NCI-H524 (cell line): ENCODE measurements around the gene FIGN.

Experiments used
- DNase-seq, 2 experiments: peaks; one replicate each; lab custom pipeline; 2025; lab: John Stamatoyannopoulos, UW

Gene FIGN

DNA sequence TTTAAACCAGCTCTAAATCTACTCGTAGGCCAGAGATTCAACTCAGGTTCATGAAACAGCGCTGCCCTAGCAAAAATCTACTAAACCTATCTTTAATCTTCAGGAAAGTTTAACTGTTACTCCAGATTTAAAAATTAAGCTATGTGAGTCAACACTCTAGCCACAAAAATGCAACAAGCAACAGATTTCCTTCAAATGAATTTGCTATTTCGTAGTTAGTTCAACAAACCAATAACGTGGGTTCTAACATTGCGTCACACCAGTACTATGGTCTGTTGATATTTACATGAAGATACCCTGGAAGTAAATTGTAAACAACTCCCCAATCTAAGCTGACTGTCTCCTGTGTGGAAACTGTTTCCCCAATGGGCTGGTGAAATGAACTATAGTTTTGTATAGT lies 71.2 kb downstream of the FIGN start:
- DNase-seq, result no peak

DNA sequence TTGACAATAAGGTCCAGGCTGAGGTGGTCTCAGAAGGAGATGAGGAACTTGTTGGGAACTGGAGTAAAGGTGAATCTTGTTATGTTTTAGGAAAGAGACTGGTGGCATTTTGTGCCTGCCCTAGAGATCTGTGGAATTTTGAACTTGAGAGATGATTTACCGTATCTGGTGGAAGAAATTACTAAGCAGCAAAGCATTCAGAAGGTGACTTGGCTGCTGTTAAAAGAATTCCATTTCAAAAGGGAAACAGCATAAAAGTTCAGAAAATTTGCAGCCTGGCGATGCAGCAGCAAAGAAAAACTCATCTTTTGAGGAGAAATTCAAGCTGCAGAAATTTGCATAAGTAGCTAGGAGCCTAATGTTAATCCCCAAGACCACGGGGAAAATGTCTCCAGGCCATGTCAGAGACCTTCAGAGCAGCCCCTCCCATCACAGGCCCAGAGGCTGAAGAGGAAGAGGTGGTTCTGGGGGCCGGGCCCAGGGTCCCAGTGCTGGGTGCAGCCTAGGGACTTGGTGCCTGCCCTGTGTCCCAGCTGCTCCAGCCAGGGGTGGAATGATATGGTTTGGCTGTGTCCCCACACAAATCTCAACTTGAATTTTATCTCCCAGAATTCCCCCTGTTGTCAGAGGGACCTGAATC lies 73.5 kb downstream of the FIGN start:
- no peak for DNase-seq

GRCh38 chr2:163659224-163659623 lies 76.6 kb downstream of the FIGN start:
- no peak for DNase-seq

DNA sequence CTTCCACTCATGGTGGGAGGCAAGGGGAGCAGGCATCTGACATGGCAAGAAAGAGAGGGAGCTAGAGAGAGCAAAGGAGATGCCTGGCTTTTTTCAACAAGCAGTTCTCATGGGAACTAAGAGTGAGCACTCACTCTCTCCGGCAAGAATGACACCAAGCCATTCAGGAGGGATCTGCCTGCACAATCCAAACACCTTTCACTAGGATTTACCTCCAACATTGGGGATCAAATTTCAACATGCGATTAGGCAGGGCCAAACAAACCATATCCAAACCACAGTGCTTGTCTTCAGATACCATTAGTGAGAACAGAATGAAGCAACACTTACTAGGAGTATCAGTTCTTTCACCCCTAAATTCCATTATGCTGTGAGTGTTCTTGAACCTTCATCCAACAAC lies 77.3 kb downstream of the FIGN start:
- DNase-seq, result no peak

- DNase-seq, result no peak
These were observed 78.5 kb downstream of the FIGN start for GRCh38 chr2:163657281-163657656.

GRCh38 chr2:163656622-163657280 lies 79.1 kb downstream of the FIGN start:
- no peak for DNase-seq

- no peak for DNase-seq
These were observed 80.1 kb downstream of the FIGN start for GRCh38 chr2:163655667-163656066.

- no peak for DNase-seq
These were observed 83.1 kb downstream of the FIGN start for GRCh38 chr2:163652751-163653150.

GRCh38 chr2:163649080-163649479 lies 86.7 kb downstream of the FIGN start:
- no peak for DNase-seq

- no peak for DNase-seq
These were observed 88.5 kb downstream of the FIGN start for GRCh38 chr2:163647300-163647699.

- DNase-seq, result no peak
These were observed 89.1 kb downstream of the FIGN start for GRCh38 chr2:163646687-163647086.

DNA sequence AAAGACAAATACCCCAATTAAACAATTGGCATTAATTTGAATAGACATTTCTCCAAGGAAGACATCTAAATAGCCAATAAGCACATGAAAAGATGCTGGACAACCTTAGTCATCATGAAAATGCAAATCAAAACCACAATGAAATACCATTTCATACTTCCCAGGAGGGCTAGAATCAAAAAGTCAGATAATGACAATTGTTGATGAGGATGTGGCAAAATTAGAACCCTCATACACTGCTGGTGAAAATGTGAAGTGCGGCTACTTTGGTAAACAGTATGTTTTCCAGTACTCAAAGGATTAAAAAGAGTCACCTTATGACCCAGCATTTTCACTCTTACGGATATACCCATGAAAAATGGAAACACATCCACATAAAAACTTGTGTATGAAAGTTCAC lies 91.6 kb downstream of the FIGN start:
- DNase-seq, result no peak

- DNase-seq, result no peak
These were observed 93.8 kb downstream of the FIGN start for GRCh38 chr2:163641986-163642385.

- DNase-seq, result no peak
These were observed 95.1 kb downstream of the FIGN start for GRCh38 chr2:163640542-163641193.

DNA sequence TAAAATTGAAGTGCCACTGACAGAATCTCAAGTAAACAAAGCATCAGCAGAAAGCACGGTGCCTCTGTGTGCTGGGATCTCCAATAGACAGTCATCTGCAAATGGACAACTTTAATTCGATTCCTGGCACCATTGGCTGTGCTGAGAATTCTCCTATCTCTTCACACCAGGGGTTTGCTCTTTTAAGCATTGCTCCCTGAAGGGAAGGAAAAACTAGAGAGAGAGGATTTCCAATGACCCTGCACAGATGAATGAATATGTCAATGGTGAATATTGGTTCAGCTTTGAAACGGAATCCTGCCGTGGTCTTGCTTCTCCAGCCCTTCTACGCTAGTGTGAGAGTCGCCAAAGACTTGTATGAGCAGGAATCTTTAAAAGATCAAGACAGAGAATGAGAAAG lies 97.9 kb downstream of the FIGN start:
- no peak for DNase-seq

- no peak for DNase-seq
These were observed 102.5 kb downstream of the FIGN start for GRCh38 chr2:163633291-163633690.

DNA sequence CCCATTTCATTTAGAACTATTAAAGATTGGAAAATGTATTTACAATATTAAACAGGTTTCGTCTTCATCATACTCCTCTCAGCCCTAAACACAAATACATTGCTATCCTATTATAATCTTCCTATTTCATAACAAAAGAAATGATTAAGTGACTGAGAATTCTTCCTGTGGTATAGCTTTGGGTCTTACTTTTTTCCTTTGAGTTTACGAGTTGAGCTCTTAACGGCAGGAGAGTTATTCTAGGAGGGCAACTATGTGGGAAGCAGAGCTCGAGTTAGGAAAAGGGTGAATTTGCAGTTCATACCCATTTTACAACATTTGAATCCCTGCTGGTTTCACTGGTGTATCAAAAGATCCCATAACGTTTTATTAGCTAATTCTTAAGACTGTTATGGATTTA lies 105.0 kb downstream of the FIGN start:
- no peak for DNase-seq

DNA sequence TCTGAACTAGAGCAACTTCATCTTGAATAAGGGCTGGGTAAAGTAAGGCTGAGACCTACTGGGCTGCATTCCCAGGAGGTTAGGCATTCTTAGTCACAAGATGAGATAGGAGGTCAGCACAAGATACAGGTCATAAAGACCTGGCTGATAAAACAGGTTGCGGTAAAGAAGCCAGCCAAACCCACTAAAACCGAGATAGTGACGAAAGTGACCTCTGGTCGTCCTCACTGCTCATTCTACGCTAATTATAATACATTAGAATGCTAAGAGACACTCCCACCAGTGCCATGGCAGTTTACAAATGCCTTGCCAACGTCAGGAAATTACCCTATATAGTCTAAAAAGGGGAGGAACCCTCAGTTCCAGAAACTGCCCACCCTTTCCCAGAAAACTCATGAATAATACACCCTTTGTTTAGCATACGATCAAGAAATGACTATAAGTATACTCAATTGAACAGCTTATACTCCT lies 109.1 kb downstream of the FIGN start:
- no peak for DNase-seq

GRCh38 chr2:163626208-163626607 lies 109.6 kb downstream of the FIGN start:
- DNase-seq, result no peak

DNA sequence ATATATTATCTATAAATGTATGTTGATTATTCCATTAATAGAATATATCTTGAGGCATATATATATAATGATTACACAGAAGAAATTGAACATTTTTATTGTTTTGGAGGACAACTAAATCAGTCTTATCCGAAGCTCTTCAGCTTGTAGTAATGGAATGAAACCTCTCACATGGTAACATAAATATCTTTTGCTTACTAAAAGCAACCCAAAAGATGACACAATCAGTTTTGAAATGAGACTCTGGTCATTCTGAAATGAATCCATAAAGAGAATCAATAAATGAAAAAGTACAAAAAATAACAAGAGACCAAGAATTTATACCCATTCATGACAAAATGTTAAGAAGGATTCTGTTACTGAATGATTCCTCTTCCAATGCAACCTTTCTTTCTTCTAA lies 110.2 kb downstream of the FIGN start:
- no peak for DNase-seq

GRCh38 chr2:163621445-163622004 lies 114.3 kb downstream of the FIGN start:
- DNase-seq, result no peak

GRCh38 chr2:163617517-163617916 lies 118.3 kb downstream of the FIGN start:
- no peak for DNase-seq

DNA sequence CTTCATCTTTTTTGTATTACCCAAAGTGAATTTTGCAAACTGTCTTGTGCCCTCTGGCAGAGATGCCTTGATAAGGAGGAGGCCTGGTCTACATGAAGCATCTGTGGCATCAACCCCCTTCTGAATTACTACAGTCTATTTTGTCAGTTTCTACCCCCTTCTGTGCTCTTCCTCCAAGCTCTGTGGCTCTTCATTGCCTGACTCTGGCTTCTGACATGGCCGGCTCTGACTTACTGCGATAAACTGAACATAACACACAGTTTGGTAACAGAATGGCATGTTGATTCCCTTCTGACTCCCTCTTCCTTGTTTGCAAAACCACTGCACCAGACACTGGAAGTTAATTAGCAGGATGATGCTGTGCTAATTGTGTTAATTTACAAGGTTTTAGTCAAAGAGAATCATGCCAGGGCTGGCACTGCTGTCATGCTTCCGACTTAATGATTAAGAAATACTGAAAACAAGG lies 122.5 kb downstream of the FIGN start:
- DNase-seq, result no peak
